Ovary (tissue), 9 donors: ENCODE measurements around the gene ADGB. TPM values are rescaled to one million over a fixed set of nuclear protein-coding genes. Genes with fewer than 3 reads are reported as not detected.

ENCODE experiments used
- DNase-seq, 5 donors: peaks; one replicate each; pipeline ENCODE4 v3.0.0-alpha.2; 2019 to 2020
- H3K27ac ChIP-seq, 2 donors: fragments of 200-600 bp; one replicate each; pipeline versions ENCODE4 v1.5.1 to v1.8.0; 2019 to 2022
- H3K27me3 ChIP-seq: fragments of 200-600 bp; one replicate; pipeline ENCODE4 v1.8.0; 2022
- H3K36me3 ChIP-seq: fragments of 200-600 bp; sonication (generic); one replicate; pipeline ENCODE4 v1.5.1; 2019
- H3K4me1 ChIP-seq: one replicate; pipeline ENCODE4 v1.8.1; 2013; ENCODE audit warnings: mild to moderate bottlenecking, moderate library complexity; ENCODE audit not compliant: insufficient read depth
- H3K4me3 ChIP-seq: fragments of 200-600 bp; sonication (generic); one replicate; pipeline ENCODE4 v1.5.1; 2017
- H3K9me3 ChIP-seq, 2 donors: fragments of 200-600 bp in 1 of 2; sonication (generic) in 1 of 2; one replicate each; pipeline versions ENCODE4 v1.5.1 to v1.8.1; 2013 to 2019; ENCODE audit warnings: mild to moderate bottlenecking in 1 of 2, moderate library complexity in 1 of 2
- EP300 ChIP-seq: sonication (generic); formaldehyde crosslinking; IDR thresholded peaks from one replicate; pipeline ENCODE4 v1.6.1; 2017; ENCODE audit warnings: antibody characterized with exemption
- POLR2A ChIP-seq: fragments of 450-650 bp; IDR thresholded peaks from one replicate; pipeline ENCODE4 v1.6.1; 2017; ENCODE audit warnings: antibody characterized with exemption, mild to moderate bottlenecking, moderate library complexity
- WGBS, 3 donors: extraction: QIAGEN DNeasy Blood & Tissue Kit in 1 of 3; methylation state at CpG; one replicate each; pipeline versions ENCODE4 v1.1.5 to v1.1.7; 2013 to 2017; 5-methylcytosine and 5-hydroxymethylcytosine counted together
- intact Hi-C, 4 donors: fragments of 100-400 bp; cut with DNase I; formaldehyde crosslinking; loops; one replicate each; pipeline versions ENCODE4 v1.11.0 to v1.15.1; 2022 to 2023
- polyA plus RNA-seq, 2 donors: library from polyadenylated mRNA; stranded (reverse); fragments of 200-250 nt in 1 of 2; fragments of 350-450 nt in 1 of 2; fragmentation: Illumina TruSeq in 1 of 2; extraction: RNeasy Lipid Tissue Mini Kit (QIAGEN cat#74804) in 1 of 2; gene quantifications; one replicate each; pipeline ENCODE4 v1.2.3, GENCODE V29; 2013 to 2014
- total RNA-seq, 7 donors: library from RNA; depleted of rRNA in 2 of 7; stranded (reverse); fragments of >200 nt in 2 of 7; fragmentation: NEBNext Ultra II Directional in 3 of 7; extraction: Animal tissue kit (Norgen Biotek cat#: 25700) in 3 of 7; gene quantifications; one replicate each; pipeline versions ENCODE4 v1.1.0 to v1.2.4, GENCODE V29; 2016 to 2023
- TF ChIP-seq, protein P1 (sequence below), 3 donors: fragments of 450-650 bp in 2 of 3; fragments of 200-600 bp in 1 of 3; IDR thresholded peaks; one replicate each; pipeline versions ENCODE4 v1.5.1 to v1.8.0; 2016 to 2022; ENCODE audit warnings: antibody characterized with exemption in 3 of 3, mild to moderate bottlenecking in 1 of 3
- donor health status: DM: no; HTN: no; CAD: no; lungs with moderate emphysema.
- donor health status: DM: no; HTN: no; CAD: no.
- donor health status: Bipolar disorder and iron deficiency.
- donor health status: DM: yes; HTN: yes; CAD: no.
- donor health status: DM: no; HTN: no; CAD: no.
- donor health status: DM: yes; HTN: yes; CAD: no.

ADGB gene
- total and polyA plus RNA-seq, 9 donors: 0.60 to 16.5 (median 0.72) TPM; not detected in 4

DNA sequence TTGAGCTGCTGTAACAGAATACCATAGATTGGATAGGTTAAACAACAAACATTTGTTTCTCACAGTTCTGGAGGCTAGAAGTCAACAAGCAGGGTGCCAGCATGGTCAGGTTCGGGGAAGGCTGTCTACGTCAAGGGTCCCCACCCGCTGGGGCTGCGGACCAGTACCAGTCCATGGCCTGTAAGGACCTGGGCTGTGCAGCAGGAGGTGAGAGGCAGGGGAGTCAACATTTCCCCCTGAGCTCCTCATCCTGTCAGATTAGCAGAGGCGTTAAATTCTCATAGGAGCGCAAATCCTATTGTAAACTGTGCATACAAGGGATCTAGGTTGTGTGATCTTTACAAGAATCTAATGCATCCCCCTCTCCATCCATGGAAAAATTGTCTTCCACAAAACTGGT lies 3.8 kb downstream of the ADGB start:
- no peak for DNase-seq
- intact Hi-C loops: no loop called here
- Histone ChIP-seq H3K9me3 (no peaks in the 10 kb centered on the region), H3K36me3 (no peaks in the 10 kb centered on the region), H3K27me3 (no peaks in the 10 kb centered on the region), H3K4me1 (peaks cover 3% of the 10 kb centered on the region), H3K4me3 (no peak overlapping the region), H3K27ac (no peak overlapping the region)
- TF ChIP-seq POLR2A (no peak), EP300 (no peak)
- TF ChIP-seq, protein P1, sequence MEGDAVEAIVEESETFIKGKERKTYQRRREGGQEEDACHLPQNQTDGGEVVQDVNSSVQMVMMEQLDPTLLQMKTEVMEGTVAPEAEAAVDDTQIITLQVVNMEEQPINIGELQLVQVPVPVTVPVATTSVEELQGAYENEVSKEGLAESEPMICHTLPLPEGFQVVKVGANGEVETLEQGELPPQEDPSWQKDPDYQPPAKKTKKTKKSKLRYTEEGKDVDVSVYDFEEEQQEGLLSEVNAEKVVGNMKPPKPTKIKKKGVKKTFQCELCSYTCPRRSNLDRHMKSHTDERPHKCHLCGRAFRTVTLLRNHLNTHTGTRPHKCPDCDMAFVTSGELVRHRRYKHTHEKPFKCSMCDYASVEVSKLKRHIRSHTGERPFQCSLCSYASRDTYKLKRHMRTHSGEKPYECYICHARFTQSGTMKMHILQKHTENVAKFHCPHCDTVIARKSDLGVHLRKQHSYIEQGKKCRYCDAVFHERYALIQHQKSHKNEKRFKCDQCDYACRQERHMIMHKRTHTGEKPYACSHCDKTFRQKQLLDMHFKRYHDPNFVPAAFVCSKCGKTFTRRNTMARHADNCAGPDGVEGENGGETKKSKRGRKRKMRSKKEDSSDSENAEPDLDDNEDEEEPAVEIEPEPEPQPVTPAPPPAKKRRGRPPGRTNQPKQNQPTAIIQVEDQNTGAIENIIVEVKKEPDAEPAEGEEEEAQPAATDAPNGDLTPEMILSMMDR (IDR thresholded peaks at IDR 0.05): no peak
- WGBS, 3 donors: 69 to 73% (median 72%) methylated on average over 6 of the region's 6 CpGs

DNA sequence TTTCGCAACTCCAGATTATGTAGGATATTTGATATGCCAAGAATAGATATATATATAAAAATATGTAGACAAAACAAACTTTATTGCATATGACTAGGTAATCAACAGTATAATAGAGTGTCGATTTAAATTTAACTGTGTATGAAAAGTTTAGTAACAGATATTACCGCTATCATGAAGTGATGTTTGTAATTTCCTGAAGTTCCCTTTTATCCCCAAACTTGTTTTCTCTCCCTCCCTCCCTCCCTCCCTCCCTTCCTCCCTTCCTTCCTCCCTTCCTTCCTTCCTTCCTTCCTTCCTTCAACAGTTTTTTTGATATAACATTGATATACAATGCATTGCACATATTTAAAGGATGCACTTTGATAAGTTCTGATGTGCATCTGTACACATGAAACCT lies 15.2 kb downstream of the ADGB start:
- TF ChIP-seq EP300 (no peak), POLR2A (no peak)
- TF ChIP-seq, protein P1 (IDR thresholded peaks at IDR 0.05): no peak
- Histone ChIP-seq H3K4me1 (no peaks in the 10 kb centered on the region), H3K9me3 (no peaks in the 10 kb centered on the region), H3K4me3 (no peak overlapping the region), H3K36me3 (no peaks in the 10 kb centered on the region), H3K27ac (no peak overlapping the region), H3K27me3 (no peaks in the 10 kb centered on the region)
- intact Hi-C loops: no loop called here
- WGBS, 3 donors: 77 to 92% (median 82%) methylated on average over 3 of the region's 3 CpGs
- DNase-seq: no peak

DNA sequence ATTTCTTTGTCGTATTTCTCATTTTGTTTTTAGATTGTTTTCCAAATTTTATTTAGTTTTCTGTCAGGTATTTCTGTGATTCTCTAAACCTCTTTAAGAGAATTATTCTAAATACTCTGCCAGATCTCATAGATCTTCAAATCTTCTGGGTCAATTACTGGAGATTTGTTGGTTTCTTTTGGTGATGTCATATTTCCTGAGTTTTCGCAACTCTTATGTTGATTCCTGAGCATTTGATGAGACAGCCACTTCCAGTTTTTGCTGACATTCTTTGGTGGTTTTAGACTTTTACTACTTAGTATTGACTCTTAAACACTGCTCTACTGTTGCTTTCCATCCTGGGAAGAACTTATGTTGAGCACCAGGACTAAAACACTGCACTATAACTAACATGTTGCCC lies 21.9 kb downstream of the ADGB start:
- Histone ChIP-seq H3K27ac (no peak overlapping the region), H3K36me3 (no peaks in the 10 kb centered on the region), H3K4me3 (no peak overlapping the region), H3K4me1 (no peaks in the 10 kb centered on the region), H3K9me3 (no peaks in the 10 kb centered on the region), H3K27me3 (no peaks in the 10 kb centered on the region)
- 87 to 93% (median 93%) methylated on average over 2 of the region's 2 CpGs for whole genome bisulfite sequencing, 3 donors
- no peak for TF ChIP-seq EP300
- TF ChIP-seq, protein P1 (IDR thresholded peaks at IDR 0.05): no peak
- no peak for DNase-seq
- intact Hi-C loops: no loop called here

DNA sequence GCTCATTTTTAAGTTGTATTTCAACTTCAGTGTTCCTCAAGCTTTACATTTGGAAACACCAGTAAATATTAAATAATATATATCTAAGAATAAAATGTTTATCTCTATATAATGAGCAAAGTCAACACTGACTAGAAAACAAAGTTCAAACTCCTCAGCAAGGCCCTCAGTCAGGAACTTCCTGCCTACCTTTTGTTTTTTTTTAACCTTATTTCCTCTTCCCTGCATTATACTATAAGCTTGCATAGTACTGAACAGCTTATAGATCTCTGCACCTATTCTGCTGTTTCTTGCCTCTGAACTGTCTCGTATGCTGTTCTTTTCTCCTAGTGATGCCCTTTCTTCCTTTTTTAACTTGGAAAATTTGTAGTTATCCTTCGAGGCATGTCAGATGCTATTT lies 29.6 kb downstream of the ADGB start:
- no peak for TF ChIP-seq POLR2A
- no peak for TF ChIP-seq EP300
- TF ChIP-seq, protein P1 (IDR thresholded peaks at IDR 0.05): no peak
- intact Hi-C loops: no loop called here
- no peak for DNase-seq
- Histone ChIP-seq H3K4me1 (no peaks in the 10 kb centered on the region), H3K9me3 (no peaks in the 10 kb centered on the region), H3K36me3 (no peaks in the 10 kb centered on the region), H3K27me3 (no peaks in the 10 kb centered on the region), H3K27ac (no peak overlapping the region), H3K4me3 (no peak overlapping the region)
- 78 to 87% (median 78%) methylated on average over 2 of the region's 2 CpGs for WGBS, 3 donors

DNA sequence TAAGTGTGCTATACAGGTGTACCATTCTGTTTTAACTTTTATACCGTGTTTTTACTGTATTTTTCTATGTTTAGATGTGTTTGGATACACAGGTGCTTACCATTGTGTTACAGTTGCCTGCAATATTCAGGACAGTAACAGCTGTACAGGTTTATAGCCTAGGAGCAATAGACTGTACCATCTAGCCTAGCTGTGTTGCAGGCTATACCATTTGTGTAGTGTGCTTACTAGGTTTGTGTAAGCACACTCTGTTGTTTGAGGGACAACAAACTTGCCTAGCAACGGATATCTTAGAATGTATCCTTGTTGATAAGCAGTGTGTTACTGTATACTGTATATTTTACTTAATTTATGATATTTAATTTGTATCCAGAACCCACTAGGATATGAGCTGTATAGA lies 35.2 kb downstream of the ADGB start:
- Histone ChIP-seq H3K9me3 (no peaks in the 10 kb centered on the region), H3K27ac (no peak overlapping the region), H3K36me3 (no peaks in the 10 kb centered on the region), H3K4me1 (no peaks in the 10 kb centered on the region), H3K27me3 (no peaks in the 10 kb centered on the region), H3K4me3 (no peak overlapping the region)
- WGBS, 3 donors: 74 to 82% (median 77%) methylated on average over 2 of the region's 2 CpGs
- no peak for TF ChIP-seq EP300
- TF ChIP-seq, protein P1 (IDR thresholded peaks at IDR 0.05): no peak
- TF ChIP-seq POLR2A: no peak
- no peak for DNase-seq
- intact Hi-C loops: no loop called here
